Loucy (cell line): ENCODE results near the gene CENPO.

Experiments
- H2AFZ ChIP-seq: fragments of 200-600 bp; sonication (generic); 2 replicates; pipeline ENCODE4 v1.6.0; 2016; ENCODE audit warnings: antibody characterized with exemption, mild to moderate bottlenecking, low read length, moderate library complexity
- H3F3A ChIP-seq: fragments of 200-600 bp; 2 replicates; pipeline ENCODE4 v1.6.0; 2016; ENCODE audit warnings: antibody characterized with exemption, low read depth, mild to moderate bottlenecking
- H3K27me3 ChIP-seq: fragments of 200-600 bp; sonication (generic); 2 replicates; pipeline ENCODE4 v1.6.1; 2014; ENCODE audit warnings: low read length, mild to moderate bottlenecking; ENCODE audit not compliant: insufficient read depth, poor library complexity, severe bottlenecking
- H3K36me3 ChIP-seq: fragments of 200-600 bp; sonication (generic); 2 replicates; pipeline ENCODE4 v1.6.1; 2016; ENCODE audit warnings: low read length; ENCODE audit not compliant: insufficient read depth
- H3K4me1 ChIP-seq: fragments of 200-600 bp; sonication (generic); 2 replicates; pipeline ENCODE4 v1.5.1; 2014; ENCODE audit warnings: low read length, mild to moderate bottlenecking; ENCODE audit not compliant: insufficient read depth, poor library complexity, severe bottlenecking
- H3K4me2 ChIP-seq: fragments of 200-600 bp; sonication (generic); 2 replicates; pipeline ENCODE4 v1.6.0; 2014; ENCODE audit warnings: antibody characterized with exemption, low read length, low read depth, mild to moderate bottlenecking; ENCODE audit not compliant: poor library complexity, severe bottlenecking
- H3K4me3 ChIP-seq: fragments of 200-600 bp; sonication (generic); 2 replicates; pipeline ENCODE4 v1.5.1; 2014; ENCODE audit warnings: low read length, mild to moderate bottlenecking, mixed read lengths; ENCODE audit not compliant: poor library complexity, severe bottlenecking
- H3K79me2 ChIP-seq: fragments of 200-600 bp; sonication (generic); 2 replicates; pipeline ENCODE4 v1.6.1; 2014; ENCODE audit warnings: low read length; ENCODE audit not compliant: insufficient read depth
- H3K9ac ChIP-seq: fragments of 200-600 bp; sonication (generic); 2 replicates; pipeline ENCODE4 v1.6.0; 2014; ENCODE audit warnings: mild to moderate bottlenecking, low read depth, low read length, moderate library complexity; ENCODE audit not compliant: poor library complexity, severe bottlenecking
- H3K9me2 ChIP-seq: fragments of 200-600 bp; sonication (generic); replicated peaks from 2 replicates; pipeline ENCODE4 v1.6.1; 2016; ENCODE audit warnings: low read depth, low read length, mixed read lengths
- H3K9me3 ChIP-seq: fragments of 200-600 bp; sonication (generic); 2 replicates; pipeline ENCODE4 v1.6.1; 2014; ENCODE audit warnings: mild to moderate bottlenecking, antibody characterized with exemption, low read length, low read depth; ENCODE audit not compliant: insufficient read depth
- H4K20me1 ChIP-seq: fragments of 200-600 bp; sonication (generic); 2 replicates; pipeline ENCODE4 v1.6.0; 2014; ENCODE audit warnings: antibody characterized with exemption, low read length, mild to moderate bottlenecking; ENCODE audit not compliant: insufficient read depth, poor library complexity, severe bottlenecking
- CTCF ChIP-seq: fragments of 200-600 bp; sonication (generic); conservative IDR thresholded peaks from 2 replicates; pipeline ENCODE4 v1.5.1; 2014; ENCODE audit warnings: mild to moderate bottlenecking, antibody characterized with exemption, low read length
- EZH2phosphoT487 ChIP-seq: fragments of 200-600 bp; IDR thresholded peaks from 2 replicates; pipeline ENCODE4 v1.6.1; 2018; ENCODE audit warnings: antibody characterized with exemption, mild to moderate bottlenecking, moderate library complexity, borderline replicate concordance

The CENPO gene, protein sequence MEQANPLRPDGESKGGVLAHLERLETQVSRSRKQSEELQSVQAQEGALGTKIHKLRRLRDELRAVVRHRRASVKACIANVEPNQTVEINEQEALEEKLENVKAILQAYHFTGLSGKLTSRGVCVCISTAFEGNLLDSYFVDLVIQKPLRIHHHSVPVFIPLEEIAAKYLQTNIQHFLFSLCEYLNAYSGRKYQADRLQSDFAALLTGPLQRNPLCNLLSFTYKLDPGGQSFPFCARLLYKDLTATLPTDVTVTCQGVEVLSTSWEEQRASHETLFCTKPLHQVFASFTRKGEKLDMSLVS

GRCh38 chr2:24792874-24793760, at the start of gene CENPO, which contains the start of gene PTRHD1:
TSS of gene CENPO (plus strand) at chr2:24793425. CDS start at chr2:24793920, 495 bp downstream.
TSS of gene PTRHD1 (minus strand) at chr2:24793391. CDS start at chr2:24793377, 14 bp downstream.
- Histone ChIP-seq H3K9ac (peak within 1 kb of the TSS; percentile 90), H2AFZ (peak within 1 kb of the TSS; percentile 89), H3K79me2 (peaks cover 49% of the 10 kb centered on the region), H3F3A (no peaks in the 10 kb centered on the region), H4K20me1 (peaks cover 18% of the 10 kb centered on the region), H3K36me3 (no peaks in the 10 kb centered on the region), H3K4me3 (peak within 1 kb of the TSS; percentile 91), H3K9me2 (no peaks in the 10 kb centered on the region), H3K27me3 (no peaks in the 10 kb centered on the region), H3K4me2 (peak within 1 kb of the TSS; percentile 91), H3K4me1 (peaks cover 52% of the 10 kb centered on the region), H3K9me3 (no peaks in the 10 kb centered on the region)
- TF ChIP-seq EZH2phosphoT487: no peak
- peak; percentile 63 for TF ChIP-seq CTCF

- no peak overlapping the region for H3K4me3 ChIP-seq
- H2AFZ ChIP-seq: no peak overlapping the region
- peaks cover 12% of the 10 kb centered on the region; the same call in 1 of the 2 replicates for H3K36me3 ChIP-seq
- no peaks in the 10 kb centered on the region for H4K20me1 ChIP-seq
- H3K9ac ChIP-seq: no peak overlapping the region
- H3K9me3 ChIP-seq: no peaks in the 10 kb centered on the region
- H3F3A ChIP-seq: no peaks in the 10 kb centered on the region
- no peak overlapping the region for H3K4me2 ChIP-seq
- no peaks in the 10 kb centered on the region for H3K4me1 ChIP-seq
- H3K79me2 ChIP-seq: no peaks in the 10 kb centered on the region
- TF ChIP-seq CTCF: no peak
- TF ChIP-seq EZH2phosphoT487: no peak
- no peaks in the 10 kb centered on the region for H3K27me3 ChIP-seq
- no peaks in the 10 kb centered on the region for H3K9me2 ChIP-seq
Measured at GRCh38 chr2:24743924-24744323, 49.3 kb upstream of the CENPO start.

- H3F3A ChIP-seq: no peaks in the 10 kb centered on the region
- no peaks in the 10 kb centered on the region for H3K79me2 ChIP-seq
- H3K9me3 ChIP-seq: no peaks in the 10 kb centered on the region
- H2AFZ ChIP-seq: no peak overlapping the region
- no peak for TF ChIP-seq EZH2phosphoT487
- no peak for TF ChIP-seq CTCF
- no peak overlapping the region for H3K4me2 ChIP-seq
- no peak overlapping the region for H3K9ac ChIP-seq
- H3K4me1 ChIP-seq: no peaks in the 10 kb centered on the region
- H3K36me3 ChIP-seq: peaks cover 12% of the 10 kb centered on the region; the same call in 1 of the 2 replicates
- H4K20me1 ChIP-seq: no peaks in the 10 kb centered on the region
- H3K27me3 ChIP-seq: no peaks in the 10 kb centered on the region
- H3K4me3 ChIP-seq: no peak overlapping the region
- H3K9me2 ChIP-seq: no peaks in the 10 kb centered on the region
Measured at GRCh38 chr2:24744356-24744755, 48.9 kb upstream of the CENPO start.
